SU-DHL-6 (cell line): ENCODE measurements around the gene USP47.

Experiments
- EZH2phosphoT487 ChIP-seq: fragments of 200-600 bp; sonication (generic), shearing (Covaris generic); conservative IDR thresholded peaks from 2 replicates; pipeline ENCODE4 v1.6.1; 2018; ENCODE audit warnings: mild to moderate bottlenecking, antibody characterized with exemption, low read length, moderate library complexity, mixed read lengths
- TF ChIP-seq, protein P1 (sequence below): fragments of 200-600 bp; sonication (generic); IDR thresholded peaks from one replicate; pipeline ENCODE4 v1.5.1; 2017; ENCODE audit warnings: antibody characterized with exemption, mild to moderate bottlenecking, low read length, moderate library complexity; ENCODE audit not compliant: insufficient read depth, poor library complexity, severe bottlenecking

DNA sequence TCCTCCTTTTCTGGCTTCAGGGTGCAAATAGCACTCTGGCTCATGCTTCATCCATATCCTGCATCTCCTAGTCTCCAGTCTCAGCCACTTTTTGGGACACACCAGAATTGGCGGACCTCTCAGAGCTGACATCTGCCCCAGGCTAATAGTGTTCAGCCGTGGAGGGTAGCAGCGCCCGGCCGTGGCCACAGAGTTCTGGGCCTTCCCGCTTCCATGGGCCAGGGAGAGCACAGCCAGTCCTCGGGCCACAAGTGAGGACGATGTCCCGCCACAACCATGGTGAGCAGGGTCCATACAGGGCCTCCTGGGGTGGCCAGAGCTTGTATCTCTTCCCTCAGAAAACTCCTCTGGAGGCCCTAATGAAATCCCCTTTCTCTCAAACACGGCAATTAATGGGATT is 140.7 kb downstream of the USP47 start:
- TF ChIP-seq, protein P1, sequence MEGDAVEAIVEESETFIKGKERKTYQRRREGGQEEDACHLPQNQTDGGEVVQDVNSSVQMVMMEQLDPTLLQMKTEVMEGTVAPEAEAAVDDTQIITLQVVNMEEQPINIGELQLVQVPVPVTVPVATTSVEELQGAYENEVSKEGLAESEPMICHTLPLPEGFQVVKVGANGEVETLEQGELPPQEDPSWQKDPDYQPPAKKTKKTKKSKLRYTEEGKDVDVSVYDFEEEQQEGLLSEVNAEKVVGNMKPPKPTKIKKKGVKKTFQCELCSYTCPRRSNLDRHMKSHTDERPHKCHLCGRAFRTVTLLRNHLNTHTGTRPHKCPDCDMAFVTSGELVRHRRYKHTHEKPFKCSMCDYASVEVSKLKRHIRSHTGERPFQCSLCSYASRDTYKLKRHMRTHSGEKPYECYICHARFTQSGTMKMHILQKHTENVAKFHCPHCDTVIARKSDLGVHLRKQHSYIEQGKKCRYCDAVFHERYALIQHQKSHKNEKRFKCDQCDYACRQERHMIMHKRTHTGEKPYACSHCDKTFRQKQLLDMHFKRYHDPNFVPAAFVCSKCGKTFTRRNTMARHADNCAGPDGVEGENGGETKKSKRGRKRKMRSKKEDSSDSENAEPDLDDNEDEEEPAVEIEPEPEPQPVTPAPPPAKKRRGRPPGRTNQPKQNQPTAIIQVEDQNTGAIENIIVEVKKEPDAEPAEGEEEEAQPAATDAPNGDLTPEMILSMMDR: no peak
- no peak for TF ChIP-seq EZH2phosphoT487
